HepG2 (cell line): Measurements from ENCODE around the gene SYNE3. TPM values are rescaled to one million over a fixed set of nuclear protein-coding genes. Genes with fewer than 3 reads are reported as not detected.
A peak's percentile ranks its signal among the peaks of the same experiment; 100 is the strongest.

Experiments
- BRD4 ChIP-seq: sonication (generic); formaldehyde crosslinking; IDR thresholded peaks from 2 replicates; pipeline ENCODE4 v1.4.0; 2020; ENCODE audit warnings: missing genetic modification reagents
- CEBPB ChIP-seq: IDR thresholded peaks from 2 replicates; pipeline ENCODE4 v1.6.1; 2011; ENCODE audit warnings: low read depth, low read length, improper control_type of control experiment, borderline replicate concordance
- DMAP1 ChIP-seq: IDR thresholded peaks from 2 replicates; pipeline ENCODE4 v1.6.1; 2016
- HCFC1 ChIP-seq: fragments of 150-350 bp; IDR thresholded peaks from 2 replicates; pipeline ENCODE4 v1.6.1; 2014; ENCODE audit warnings: low read depth, low read length
- KDM4B ChIP-seq: sonication (generic); formaldehyde crosslinking; IDR thresholded peaks from 2 replicates; pipeline ENCODE4 v1.4.0; 2020; ENCODE audit warnings: missing genetic modification reagents
- KDM6A ChIP-seq: IDR thresholded peaks from 2 replicates; pipeline ENCODE4 v1.6.1; 2016; ENCODE audit warnings: low read depth
- MEF2D ChIP-seq: sonication (generic); formaldehyde crosslinking; IDR thresholded peaks from 2 replicates; pipeline ENCODE4 v1.5.1; 2020; ENCODE audit warnings: mild to moderate bottlenecking, missing genetic modification reagents
- MYC ChIP-seq: sonication (generic); formaldehyde crosslinking; IDR thresholded peaks from 2 replicates; pipeline ENCODE4 v1.9.0; 2021; ENCODE audit warnings: missing genetic modification reagents, borderline replicate concordance
- NCOA2 ChIP-seq: sonication (generic); formaldehyde crosslinking; IDR thresholded peaks from 2 replicates; pipeline ENCODE4 v1.8.0; 2022; ENCODE audit warnings: inconsistent platforms
- NFYB ChIP-seq: sonication (generic); formaldehyde crosslinking; IDR thresholded peaks from 2 replicates; pipeline ENCODE4 v1.4.0; 2020; ENCODE audit warnings: missing genetic modification reagents
- SATB2 ChIP-seq: sonication (generic); formaldehyde crosslinking; IDR thresholded peaks from 2 replicates; pipeline ENCODE4 v1.5.0; 2020; ENCODE audit warnings: missing genetic modification reagents
- SMAD3 ChIP-seq: sonication (generic); formaldehyde crosslinking; IDR thresholded peaks from 2 replicates; pipeline ENCODE4 v1.4.0; 2020; ENCODE audit warnings: missing genetic modification reagents
- ZMYM3 ChIP-seq: sonication (generic); formaldehyde crosslinking; IDR thresholded peaks from 2 replicates; pipeline ENCODE4 v1.5.1; 2020; ENCODE audit warnings: mild to moderate bottlenecking, missing genetic modification reagents
- ZNF124 ChIP-seq: sonication (generic); formaldehyde crosslinking; IDR thresholded peaks from 2 replicates; pipeline ENCODE4 v1.4.0; 2020; ENCODE audit warnings: missing genetic modification reagents
- ZNF17 ChIP-seq: sonication (generic); formaldehyde crosslinking; IDR thresholded peaks from 2 replicates; pipeline ENCODE4 v1.5.0; 2020; ENCODE audit warnings: mild to moderate bottlenecking, missing genetic modification reagents
- ZNF230 ChIP-seq: sonication (generic); formaldehyde crosslinking; IDR thresholded peaks from 2 replicates; pipeline ENCODE4 v1.4.0; 2020; ENCODE audit warnings: mild to moderate bottlenecking, missing genetic modification reagents
- ZNF496 ChIP-seq: sonication (generic); formaldehyde crosslinking; IDR thresholded peaks from 2 replicates; pipeline ENCODE4 v1.8.1; 2023; ENCODE audit warnings: mild to moderate bottlenecking, moderate library complexity, missing genetic modification reagents; ENCODE audit not compliant: insufficient replicate concordance
- ZNF510 ChIP-seq: sonication (generic); formaldehyde crosslinking; IDR thresholded peaks from 2 replicates; pipeline ENCODE4 v1.4.0; 2020; ENCODE audit warnings: low read depth, mild to moderate bottlenecking, missing genetic modification reagents
- ZNF724P ChIP-seq: sonication (generic); formaldehyde crosslinking; IDR thresholded peaks from 2 replicates; pipeline ENCODE4 v1.8.0; 2022; ENCODE audit warnings: missing genetic modification reagents, borderline replicate concordance
- ZNF766 ChIP-seq: sonication (generic); formaldehyde crosslinking; IDR thresholded peaks from 2 replicates; pipeline ENCODE4 v1.5.0; 2020; ENCODE audit warnings: missing genetic modification reagents, borderline replicate concordance
- ZNF781 ChIP-seq: sonication (generic); formaldehyde crosslinking; IDR thresholded peaks from 2 replicates; pipeline ENCODE4 v1.5.1; 2020; ENCODE audit warnings: borderline replicate concordance, mild to moderate bottlenecking, missing genetic modification reagents; ENCODE audit errors: not compliant biosample characterization
- polyA plus RNA-seq, 8 experiments: library from polyadenylated mRNA; depleted of rRNA in 3 of 8; stranded (reverse) in 7 of 8; unstranded in 1 of 8; fragments of >200 nt; fragmentation: Illumina TruSeq in 4 of 8; extraction: Trizol in 4 of 8; gene quantifications; 2 replicates each; pipeline versions ENCODE4 v1.2.1 to v1.2.3, GENCODE V29; 2011 to 2016; ENCODE audit warnings: low read depth in 4 of 8, missing spikeins in 1 of 8, mixed read lengths in 1 of 8; ENCODE audit not compliant: insufficient read depth in 1 of 8
- total RNA-seq, 5 experiments: library from RNA; depleted of rRNA; stranded (reverse); fragments of >200 nt; fragmentation: Illumina TruSeq; extraction: Trizol; gene quantifications; 2 replicates each; pipeline ENCODE4 v1.2.3, GENCODE V29; 2016; ENCODE audit warnings: low read depth in 1 of 5
- TF ChIP-seq, protein P1 (sequence below): sonication (generic); formaldehyde crosslinking; conservative IDR thresholded peaks from 2 replicates; pipeline ENCODE4 v1.4.0; 2020; ENCODE audit warnings: missing genetic modification reagents
- TF ChIP-seq, protein P2 (sequence below): IDR thresholded peaks from 2 replicates; pipeline ENCODE4 v1.6.1; 2018; ENCODE audit warnings: missing genetic modification reagents, mild to moderate bottlenecking, missing compliant biosample characterization
- TF ChIP-seq, protein P3 (sequence below): sonication (generic); formaldehyde crosslinking; IDR thresholded peaks from 2 replicates; pipeline ENCODE4 v1.5.0; 2020; ENCODE audit warnings: missing genetic modification reagents
- TF ChIP-seq, protein P4 (sequence below): sonication (generic); formaldehyde crosslinking; conservative IDR thresholded peaks from 2 replicates; pipeline ENCODE4 v1.8.0; 2022; ENCODE audit warnings: low read depth, missing genetic modification reagents
- TF ChIP-seq, protein P5 (sequence below): sonication (generic); formaldehyde crosslinking; conservative IDR thresholded peaks from 2 replicates; pipeline ENCODE4 v1.4.0; 2020; ENCODE audit warnings: missing genetic modification reagents

Gene SYNE3
- total and polyA plus RNA-seq, 2 of the 13 experiments (the other 11 are each of a cell fraction or from before 2014, with no cell fraction given), result 7.8 to 8.0 TPM

DNA sequence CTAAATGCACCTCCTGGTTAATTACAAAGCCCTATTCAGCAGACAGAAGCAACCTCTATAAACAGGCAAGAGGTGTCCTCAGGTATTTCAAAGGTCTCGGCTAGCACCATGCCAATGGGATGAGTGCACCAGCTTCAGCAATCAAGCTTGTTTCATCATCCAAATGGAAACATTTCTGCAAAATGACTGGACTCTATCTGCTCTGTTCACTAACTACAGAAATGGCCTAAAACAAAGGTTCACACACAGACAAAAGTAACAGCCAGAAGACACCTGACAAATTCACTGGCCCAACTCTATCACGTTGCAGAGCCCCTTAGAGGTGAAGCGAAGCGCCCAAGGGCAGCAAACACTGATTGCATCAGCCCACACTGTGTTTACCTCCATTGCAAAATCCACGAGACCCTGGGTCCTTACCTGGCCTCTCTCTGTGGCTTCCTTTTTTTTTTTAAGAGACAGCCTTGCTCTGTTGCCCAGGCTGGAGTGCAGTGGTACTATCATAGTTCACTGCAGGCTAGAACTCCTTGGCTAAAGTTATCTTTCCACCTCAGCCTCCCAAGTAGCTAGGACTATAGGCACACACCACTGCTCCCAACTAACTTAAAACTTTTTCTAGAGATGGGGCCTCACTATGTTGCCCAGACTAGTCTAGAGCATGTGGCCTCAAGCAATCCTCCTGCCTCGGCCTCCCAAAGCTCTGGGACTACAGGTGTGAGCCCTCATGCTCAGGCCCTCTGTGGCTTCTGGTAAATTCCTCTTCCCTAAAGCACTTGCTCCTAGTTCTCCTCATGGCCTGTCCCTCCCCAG lies 8.5 kb upstream of the SYNE3 start (continued):
- TF ChIP-seq, protein P1, sequence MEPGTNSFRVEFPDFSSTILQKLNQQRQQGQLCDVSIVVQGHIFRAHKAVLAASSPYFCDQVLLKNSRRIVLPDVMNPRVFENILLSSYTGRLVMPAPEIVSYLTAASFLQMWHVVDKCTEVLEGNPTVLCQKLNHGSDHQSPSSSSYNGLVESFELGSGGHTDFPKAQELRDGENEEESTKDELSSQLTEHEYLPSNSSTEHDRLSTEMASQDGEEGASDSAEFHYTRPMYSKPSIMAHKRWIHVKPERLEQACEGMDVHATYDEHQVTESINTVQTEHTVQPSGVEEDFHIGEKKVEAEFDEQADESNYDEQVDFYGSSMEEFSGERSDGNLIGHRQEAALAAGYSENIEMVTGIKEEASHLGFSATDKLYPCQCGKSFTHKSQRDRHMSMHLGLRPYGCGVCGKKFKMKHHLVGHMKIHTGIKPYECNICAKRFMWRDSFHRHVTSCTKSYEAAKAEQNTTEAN (CRISPR knock-in tag), result peak; percentile 80
- TF ChIP-seq NCOA2 (CRISPR knock-in tag) (peak; percentile 98), NFYB (CRISPR knock-in tag) (0 out of 2 replicates have a peak, but pooled peaks have one; percentile 20), MEF2D (CRISPR knock-in tag) (peak; percentile 63; the same call in 1 of the 2 replicates), ZNF17 (no peak), DMAP1 (CRISPR knock-in tag) (peak; percentile 88), ZNF124 (peak; percentile 98), SATB2 (CRISPR knock-in tag) (no peak), MYC (CRISPR knock-in tag) (peak; percentile 79; the same call in 1 of the 2 replicates), ZNF230 (CRISPR knock-in tag) (no peak; the same call in 1 of the 2 replicates), CEBPB (peak; percentile 98), ZNF766 (CRISPR knock-in tag) (peak; percentile 36; the same call in 1 of the 2 replicates), BRD4 (CRISPR knock-in tag) (peak; percentile 63), ZNF510 (CRISPR knock-in tag) (no peak), ZNF781 (peak; percentile 59), KDM4B (CRISPR knock-in tag) (peak; percentile 98), ZMYM3 (CRISPR knock-in tag) (peak; percentile 73), HCFC1 (no peak), SMAD3 (CRISPR knock-in tag) (peak; percentile 91), ZNF496 (no peak), KDM6A (CRISPR knock-in tag) (peak; percentile 79), ZNF724P (CRISPR knock-in tag) (no peak)
- TF ChIP-seq, protein P2, sequence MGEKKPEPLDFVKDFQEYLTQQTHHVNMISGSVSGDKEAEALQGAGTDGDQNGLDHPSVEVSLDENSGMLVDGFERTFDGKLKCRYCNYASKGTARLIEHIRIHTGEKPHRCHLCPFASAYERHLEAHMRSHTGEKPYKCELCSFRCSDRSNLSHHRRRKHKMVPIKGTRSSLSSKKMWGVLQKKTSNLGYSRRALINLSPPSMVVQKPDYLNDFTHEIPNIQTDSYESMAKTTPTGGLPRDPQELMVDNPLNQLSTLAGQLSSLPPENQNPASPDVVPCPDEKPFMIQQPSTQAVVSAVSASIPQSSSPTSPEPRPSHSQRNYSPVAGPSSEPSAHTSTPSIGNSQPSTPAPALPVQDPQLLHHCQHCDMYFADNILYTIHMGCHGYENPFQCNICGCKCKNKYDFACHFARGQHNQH (CRISPR knock-in tag), result peak; percentile 96
- TF ChIP-seq, protein P3, sequence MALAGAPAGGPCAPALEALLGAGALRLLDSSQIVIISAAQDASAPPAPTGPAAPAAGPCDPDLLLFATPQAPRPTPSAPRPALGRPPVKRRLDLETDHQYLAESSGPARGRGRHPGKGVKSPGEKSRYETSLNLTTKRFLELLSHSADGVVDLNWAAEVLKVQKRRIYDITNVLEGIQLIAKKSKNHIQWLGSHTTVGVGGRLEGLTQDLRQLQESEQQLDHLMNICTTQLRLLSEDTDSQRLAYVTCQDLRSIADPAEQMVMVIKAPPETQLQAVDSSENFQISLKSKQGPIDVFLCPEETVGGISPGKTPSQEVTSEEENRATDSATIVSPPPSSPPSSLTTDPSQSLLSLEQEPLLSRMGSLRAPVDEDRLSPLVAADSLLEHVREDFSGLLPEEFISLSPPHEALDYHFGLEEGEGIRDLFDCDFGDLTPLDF (CRISPR knock-in tag), result no peak
- TF ChIP-seq, protein P4, sequence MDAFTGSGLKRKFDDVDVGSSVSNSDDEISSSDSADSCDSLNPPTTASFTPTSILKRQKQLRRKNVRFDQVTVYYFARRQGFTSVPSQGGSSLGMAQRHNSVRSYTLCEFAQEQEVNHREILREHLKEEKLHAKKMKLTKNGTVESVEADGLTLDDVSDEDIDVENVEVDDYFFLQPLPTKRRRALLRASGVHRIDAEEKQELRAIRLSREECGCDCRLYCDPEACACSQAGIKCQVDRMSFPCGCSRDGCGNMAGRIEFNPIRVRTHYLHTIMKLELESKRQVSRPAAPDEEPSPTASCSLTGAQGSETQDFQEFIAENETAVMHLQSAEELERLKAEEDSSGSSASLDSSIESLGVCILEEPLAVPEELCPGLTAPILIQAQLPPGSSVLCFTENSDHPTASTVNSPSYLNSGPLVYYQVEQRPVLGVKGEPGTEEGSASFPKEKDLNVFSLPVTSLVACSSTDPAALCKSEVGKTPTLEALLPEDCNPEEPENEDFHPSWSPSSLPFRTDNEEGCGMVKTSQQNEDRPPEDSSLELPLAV (CRISPR knock-in tag), result no peak
- TF ChIP-seq, protein P5, sequence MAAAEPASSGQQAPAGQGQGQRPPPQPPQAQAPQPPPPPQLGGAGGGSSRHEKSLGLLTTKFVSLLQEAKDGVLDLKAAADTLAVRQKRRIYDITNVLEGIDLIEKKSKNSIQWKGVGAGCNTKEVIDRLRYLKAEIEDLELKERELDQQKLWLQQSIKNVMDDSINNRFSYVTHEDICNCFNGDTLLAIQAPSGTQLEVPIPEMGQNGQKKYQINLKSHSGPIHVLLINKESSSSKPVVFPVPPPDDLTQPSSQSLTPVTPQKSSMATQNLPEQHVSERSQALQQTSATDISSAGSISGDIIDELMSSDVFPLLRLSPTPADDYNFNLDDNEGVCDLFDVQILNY, result no peak
